DOHH2 (cell line): ENCODE data around the gene NCKAP5.

ENCODE experiments used
- EZH2phosphoT487 ChIP-seq: fragments of 200-600 bp; sonication (generic); IDR thresholded peaks from 2 replicates; pipeline ENCODE4 v1.6.1; 2017; ENCODE audit warnings: borderline replicate concordance, mild to moderate bottlenecking, antibody characterized with exemption, low read length, moderate library complexity, mixed read lengths
- TF ChIP-seq, protein P1 (sequence below): fragments of 200-600 bp; sonication (generic); IDR thresholded peaks from one replicate; pipeline ENCODE4 v1.5.1; 2014; ENCODE audit warnings: antibody characterized with exemption, mild to moderate bottlenecking, low read depth, low read length; ENCODE audit not compliant: poor library complexity, severe bottlenecking

- TF ChIP-seq, protein P1, sequence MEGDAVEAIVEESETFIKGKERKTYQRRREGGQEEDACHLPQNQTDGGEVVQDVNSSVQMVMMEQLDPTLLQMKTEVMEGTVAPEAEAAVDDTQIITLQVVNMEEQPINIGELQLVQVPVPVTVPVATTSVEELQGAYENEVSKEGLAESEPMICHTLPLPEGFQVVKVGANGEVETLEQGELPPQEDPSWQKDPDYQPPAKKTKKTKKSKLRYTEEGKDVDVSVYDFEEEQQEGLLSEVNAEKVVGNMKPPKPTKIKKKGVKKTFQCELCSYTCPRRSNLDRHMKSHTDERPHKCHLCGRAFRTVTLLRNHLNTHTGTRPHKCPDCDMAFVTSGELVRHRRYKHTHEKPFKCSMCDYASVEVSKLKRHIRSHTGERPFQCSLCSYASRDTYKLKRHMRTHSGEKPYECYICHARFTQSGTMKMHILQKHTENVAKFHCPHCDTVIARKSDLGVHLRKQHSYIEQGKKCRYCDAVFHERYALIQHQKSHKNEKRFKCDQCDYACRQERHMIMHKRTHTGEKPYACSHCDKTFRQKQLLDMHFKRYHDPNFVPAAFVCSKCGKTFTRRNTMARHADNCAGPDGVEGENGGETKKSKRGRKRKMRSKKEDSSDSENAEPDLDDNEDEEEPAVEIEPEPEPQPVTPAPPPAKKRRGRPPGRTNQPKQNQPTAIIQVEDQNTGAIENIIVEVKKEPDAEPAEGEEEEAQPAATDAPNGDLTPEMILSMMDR, result no peak
- TF ChIP-seq EZH2phosphoT487, result no peak
Observed at GRCh38 chr2:133424876-133425275, 143.4 kb downstream of the NCKAP5 start.
